ENCODE data around the gene PTPRN2. TPM values are rescaled to one million over a fixed set of nuclear protein-coding genes. Genes with fewer than 3 reads are reported as not detected.

The PTPRN2 gene
- polyA plus RNA-seq, 6 donors from 2014 or later, result 1.4 to 4.6 (median 3.8) TPM

DNA sequence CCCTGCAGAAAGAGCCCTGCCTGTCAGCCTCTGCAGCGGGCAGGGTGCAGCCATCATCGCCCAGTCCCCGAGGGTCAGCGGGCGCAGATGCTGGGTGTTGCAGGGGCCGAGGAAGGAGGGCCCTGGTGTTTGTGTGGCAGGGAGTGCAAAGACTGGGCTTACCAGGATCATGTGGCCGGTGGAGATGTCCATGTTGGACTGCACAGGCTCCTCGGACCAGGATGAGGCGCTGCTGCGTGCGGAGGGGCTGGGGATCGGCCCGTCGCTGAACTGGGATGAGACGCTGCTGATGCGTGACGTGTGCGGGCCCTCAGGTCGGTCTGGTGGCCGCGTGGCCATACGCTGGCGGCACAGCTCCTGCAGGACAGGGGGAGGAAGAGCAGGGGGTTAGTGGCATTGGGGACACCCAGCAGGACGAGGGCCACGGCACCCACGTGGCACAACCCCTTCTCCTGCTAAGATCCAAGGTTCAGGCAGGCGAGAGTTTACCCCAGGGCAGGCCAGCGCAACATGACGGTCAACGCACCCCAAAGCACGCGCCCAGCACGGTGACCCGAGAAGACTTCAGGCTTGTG lies 931.3 kb downstream of the PTPRN2 start:
- no peaks in the 10 kb centered on the region for H3K27me3 Mint-ChIP-seq
- DNase-seq (no peak), ATAC-seq (ENCODE audit: low read depth in 2 of 2) (no peak)
- peaks cover 7 to 17% (median 8%) of the 10 kb centered on the region in 3 donors for H3K4me1 Mint-ChIP-seq
- no peaks in the 10 kb centered on the region for H3K9me3 Mint-ChIP-seq
- no peak overlapping the region for H3K27ac Mint-ChIP-seq
- H3K36me3 Mint-ChIP-seq, result no peaks in the 10 kb centered on the region
- no peak overlapping the region for H3K4me3 Mint-ChIP-seq

DNA sequence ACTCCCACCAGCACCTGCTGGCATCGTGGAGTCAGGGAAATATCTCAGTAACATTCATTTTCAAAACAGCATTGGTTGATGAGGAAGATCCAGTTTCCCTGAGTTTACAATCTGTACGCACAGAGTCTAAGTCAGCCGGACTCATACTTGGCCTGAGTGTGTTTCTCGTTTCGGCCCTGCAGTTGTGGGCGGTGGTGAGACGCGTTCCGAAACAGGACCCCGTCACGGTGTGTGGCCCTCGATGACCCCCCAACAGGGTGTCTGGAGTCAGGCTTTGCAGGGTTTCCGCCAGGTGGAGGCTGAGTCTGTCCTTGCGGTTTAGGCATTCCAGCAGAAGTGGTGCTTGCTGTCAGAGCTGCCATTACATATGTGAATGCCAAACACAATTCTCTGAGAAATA lies 933.3 kb downstream of the PTPRN2 start:
- ATAC-seq (ENCODE audit: low read depth in 2 of 2), result no peak
- no peaks in the 10 kb centered on the region for H3K9me3 Mint-ChIP-seq
- no peak overlapping the region for H3K4me3 Mint-ChIP-seq
- peaks cover 0 to 2% (median 0%) of the 10 kb centered on the region in 3 donors for H3K4me1 Mint-ChIP-seq
- DNase-seq, result no peak
- H3K27ac Mint-ChIP-seq, result no peak overlapping the region
- H3K36me3 Mint-ChIP-seq, result no peaks in the 10 kb centered on the region
- H3K27me3 Mint-ChIP-seq, result no peaks in the 10 kb centered on the region

DNA sequence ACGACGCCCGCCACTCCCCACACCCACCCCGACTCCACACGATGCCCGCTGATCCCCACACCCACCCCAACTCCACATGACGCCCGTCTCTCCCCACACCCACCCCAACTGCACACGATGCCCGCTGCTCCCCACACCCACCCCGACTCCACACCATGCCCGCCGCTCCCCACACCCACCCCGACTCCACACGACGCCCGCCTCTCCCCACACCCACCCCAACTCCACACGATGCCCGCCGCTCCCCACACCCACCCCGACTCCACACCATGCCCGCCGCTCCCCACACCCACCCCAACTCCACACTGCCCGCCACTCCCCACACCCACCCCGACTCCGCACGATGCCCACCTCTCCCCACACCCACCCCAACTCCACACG lies 933.8 kb downstream of the PTPRN2 start:
- no peaks in the 10 kb centered on the region for H3K27me3 Mint-ChIP-seq
- H3K4me3 Mint-ChIP-seq, result no peak overlapping the region
- ATAC-seq (ENCODE audit: low read depth in 2 of 2) (no peak), DNase-seq (no peak)
- H3K9me3 Mint-ChIP-seq, result no peaks in the 10 kb centered on the region
- H3K36me3 Mint-ChIP-seq, result no peaks in the 10 kb centered on the region
- no peak overlapping the region for H3K27ac Mint-ChIP-seq
- H3K4me1 Mint-ChIP-seq, result peaks cover 0 to 2% (median 0%) of the 10 kb centered on the region in 3 donors

DNA sequence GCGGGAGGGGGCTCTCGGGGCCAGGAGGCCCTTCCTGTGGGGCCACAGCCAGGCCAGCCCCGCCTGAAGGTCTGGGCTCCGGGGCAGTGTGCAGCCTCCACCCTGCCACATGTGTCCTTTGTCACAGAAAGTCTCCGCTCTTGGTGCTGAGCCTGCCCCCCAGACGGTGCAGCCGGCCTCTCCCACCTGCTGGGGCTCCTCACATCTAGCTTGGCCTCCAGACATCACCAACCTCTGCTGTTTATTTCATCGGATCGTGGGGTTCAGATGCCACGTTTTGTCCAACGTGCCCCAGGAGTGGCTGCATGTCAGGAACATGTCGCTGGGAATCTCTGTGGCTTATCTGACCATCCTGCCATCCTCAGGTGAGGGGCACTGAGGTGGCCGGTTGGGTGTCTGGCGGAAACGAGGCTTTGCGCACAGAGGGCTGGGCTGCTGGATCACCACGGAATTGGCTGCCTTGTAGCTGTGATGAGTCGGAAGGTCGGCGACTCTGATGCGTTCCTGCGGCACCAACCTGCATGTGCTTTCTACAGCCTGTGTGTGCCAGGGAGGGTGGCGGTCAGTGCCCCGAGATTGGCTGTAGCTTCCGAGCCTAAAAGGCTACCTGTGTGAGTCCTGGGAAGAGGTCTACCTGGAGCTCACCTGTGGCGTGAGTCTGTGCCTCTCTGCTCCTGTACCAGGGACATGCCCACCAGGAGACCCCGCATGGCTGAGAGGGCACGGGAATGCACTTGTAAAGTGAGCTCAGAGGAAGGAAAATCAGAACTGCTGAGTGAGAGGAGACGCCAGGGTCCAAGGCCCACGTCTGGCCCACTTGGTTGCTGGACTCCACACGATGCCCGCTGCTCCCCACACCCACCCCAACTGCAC lies 934.4 kb downstream of the PTPRN2 start:
- H3K27ac Mint-ChIP-seq, result peak overlapping the region in 1 of 6 donors; percentile 47
- DNase-seq (no peak), ATAC-seq (ENCODE audit: low read depth in 2 of 2) (no peak)
- no peaks in the 10 kb centered on the region for H3K9me3 Mint-ChIP-seq
- no peaks in the 10 kb centered on the region for H3K4me1 Mint-ChIP-seq
- H3K27me3 Mint-ChIP-seq, result no peaks in the 10 kb centered on the region
- H3K36me3 Mint-ChIP-seq, result no peaks in the 10 kb centered on the region
- H3K4me3 Mint-ChIP-seq, result no peak overlapping the region

- ATAC-seq (ENCODE audit: low read depth in 2 of 2), result no peak
- H3K27me3 Mint-ChIP-seq, result no peaks in the 10 kb centered on the region
- DNase-seq, result no peak
- no peaks in the 10 kb centered on the region for H3K9me3 Mint-ChIP-seq
- H3K4me3 Mint-ChIP-seq, result no peak overlapping the region
- H3K27ac Mint-ChIP-seq, result peak overlapping the region in 1 of 6 donors; percentile 47
- H3K36me3 Mint-ChIP-seq, result no peaks in the 10 kb centered on the region
- no peaks in the 10 kb centered on the region for H3K4me1 Mint-ChIP-seq
Measured at GRCh38 chr7:157652161-157652953, 935.3 kb downstream of the PTPRN2 start.

DNA sequence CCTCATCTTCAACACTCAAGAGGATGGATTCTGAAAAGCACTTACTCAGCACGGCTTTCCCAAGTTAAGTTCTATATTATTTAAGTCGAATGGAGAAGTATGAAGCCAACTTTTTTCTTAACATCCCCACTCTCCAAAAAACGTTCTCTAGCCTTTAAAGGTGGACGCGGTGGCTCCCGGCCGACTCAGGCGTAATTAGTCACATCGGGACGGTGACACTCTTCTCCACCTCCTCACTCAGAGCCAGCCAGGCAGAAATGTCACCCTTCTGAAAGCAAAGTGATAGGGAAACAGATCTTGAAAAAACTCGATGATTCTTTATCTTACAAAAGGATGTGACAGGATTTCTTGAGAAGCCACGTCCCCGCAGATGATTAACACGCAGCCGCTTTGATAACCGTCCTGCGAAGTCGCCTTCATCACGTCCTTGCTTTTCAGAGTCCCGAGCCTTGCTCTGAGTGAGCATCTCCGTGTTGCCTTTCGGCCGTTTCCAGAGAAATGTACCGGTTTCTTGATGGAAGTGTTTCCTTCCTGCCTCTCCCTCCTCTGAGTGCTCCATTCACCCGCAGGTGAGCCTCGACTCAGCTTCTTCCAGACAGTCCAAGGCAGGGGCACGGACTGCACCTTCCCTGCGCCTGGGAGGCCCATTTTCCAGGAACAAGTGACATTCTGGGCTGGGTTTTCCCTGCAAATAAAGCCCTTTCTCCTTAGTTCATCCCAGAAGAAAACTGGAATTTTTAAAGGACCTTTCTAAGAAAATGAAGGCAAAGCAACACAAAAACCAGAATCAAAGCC lies 936.1 kb downstream of the PTPRN2 start:
- Mint-ChIP-seq H3K27ac (peak overlapping the region in 1 of 6 donors; percentile 42), H3K9me3 (no peaks in the 10 kb centered on the region), H3K4me3 (no peak overlapping the region), H3K27me3 (no peaks in the 10 kb centered on the region), H3K36me3 (no peaks in the 10 kb centered on the region), H3K4me1 (no peaks in the 10 kb centered on the region)
- ATAC-seq (ENCODE audit: low read depth in 2 of 2) (no peak), DNase-seq (no peak)

GRCh38 chr7:157650801-157651200 lies 936.8 kb downstream of the PTPRN2 start:
- DNase-seq, result no peak
- Mint-ChIP-seq H3K9me3 (no peaks in the 10 kb centered on the region), H3K4me3 (no peak overlapping the region), H3K36me3 (no peaks in the 10 kb centered on the region), H3K27ac (no peak overlapping the region), H3K4me1 (no peaks in the 10 kb centered on the region), H3K27me3 (no peaks in the 10 kb centered on the region)
- ATAC-seq (ENCODE audit: low read depth in 2 of 2), result no peak

DNA sequence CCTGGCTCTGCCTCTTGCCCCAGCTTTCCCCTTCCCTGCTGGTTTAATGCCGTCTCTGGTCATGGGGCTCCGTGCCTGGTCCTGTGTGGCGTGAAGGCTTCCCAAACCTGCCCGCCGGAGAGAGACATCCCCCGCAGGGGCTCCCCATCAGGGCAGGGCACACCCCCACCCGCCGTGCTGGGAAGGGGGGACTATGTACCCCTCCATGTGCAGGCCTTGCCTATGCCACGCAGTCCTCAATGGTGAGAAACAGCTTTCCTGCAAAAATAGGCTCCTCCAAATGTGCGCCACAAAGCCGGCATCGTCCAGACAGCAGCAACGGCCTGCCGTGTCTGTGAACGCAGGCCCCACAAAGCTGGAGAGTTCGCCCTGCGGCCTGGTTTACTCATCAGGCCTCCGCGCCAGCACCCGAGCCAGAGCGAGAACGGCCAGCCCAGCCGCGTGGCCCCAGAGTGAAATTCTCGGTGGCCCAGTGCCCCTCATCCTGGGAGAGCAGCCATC lies 937.4 kb downstream of the PTPRN2 start:
- Mint-ChIP-seq H3K27me3 (no peaks in the 10 kb centered on the region), H3K4me1 (no peaks in the 10 kb centered on the region), H3K9me3 (no peaks in the 10 kb centered on the region), H3K4me3 (no peak overlapping the region), H3K27ac (no peak overlapping the region), H3K36me3 (no peaks in the 10 kb centered on the region)
- no peak for DNase-seq
- no peak for ATAC-seq (ENCODE audit: low read depth in 2 of 2)

- Mint-ChIP-seq H3K4me1 (no peaks in the 10 kb centered on the region), H3K4me3 (no peak overlapping the region), H3K9me3 (peaks cover 0 to 5% (median under 1%) of the 10 kb centered on the region in 7 donors), H3K27me3 (peaks cover 0 to 11% (median 9%) of the 10 kb centered on the region in 3 donors), H3K36me3 (no peaks in the 10 kb centered on the region), H3K27ac (no peak overlapping the region)
- ATAC-seq (ENCODE audit: low read depth in 2 of 2) (no peak), DNase-seq (no peak)
Measured at GRCh38 chr7:157646551-157646950, 941.1 kb downstream of the PTPRN2 start.

- DNase-seq, result no peak
- H3K4me3 Mint-ChIP-seq, result no peak overlapping the region
- no peak for ATAC-seq (ENCODE audit: low read depth in 2 of 2)
- no peak overlapping the region for H3K27ac Mint-ChIP-seq
- peaks cover 2 to 3% of the 10 kb centered on the region in 2 donors for H3K36me3 Mint-ChIP-seq
- no peaks in the 10 kb centered on the region for H3K4me1 Mint-ChIP-seq
- peaks cover 0 to 10% (median 4%) of the 10 kb centered on the region in 7 donors for H3K9me3 Mint-ChIP-seq
- peaks cover 6 to 13% (median 11%) of the 10 kb centered on the region in 3 donors for H3K27me3 Mint-ChIP-seq
Measured at GRCh38 chr7:157645539-157645938, 942.1 kb downstream of the PTPRN2 start.

DNA sequence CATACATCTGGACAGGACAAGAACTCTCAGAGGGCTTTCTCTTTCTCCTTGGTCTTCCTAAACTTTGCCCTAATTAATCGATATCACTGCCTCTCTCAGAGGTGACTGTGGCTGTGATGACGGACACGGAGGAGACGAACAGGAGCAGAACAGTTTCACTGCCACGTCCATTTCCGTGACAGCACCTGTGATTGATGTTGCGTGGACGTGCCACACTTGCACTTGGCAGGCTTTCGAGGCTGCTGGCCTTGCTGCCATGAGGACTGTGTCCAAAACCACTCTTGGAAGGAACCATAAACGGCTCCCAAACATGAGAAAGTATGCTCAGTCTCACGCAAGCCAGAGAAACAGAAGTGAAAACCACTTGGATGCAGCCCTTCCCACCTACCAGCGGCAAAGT lies 942.7 kb downstream of the PTPRN2 start:
- Mint-ChIP-seq H3K27me3 (peaks cover 12 to 16% (median 14%) of the 10 kb centered on the region in 3 donors), H3K36me3 (peaks cover 8 to 9% of the 10 kb centered on the region in 2 donors), H3K4me1 (no peaks in the 10 kb centered on the region), H3K4me3 (no peak overlapping the region), H3K27ac (peak overlapping the region in 1 of 6 donors; percentile 26), H3K9me3 (peaks cover 2 to 16% (median 9%) of the 10 kb centered on the region in 7 donors)
- no peak for DNase-seq
- no peak for ATAC-seq (ENCODE audit: low read depth in 2 of 2)

- ATAC-seq (ENCODE audit: low read depth in 2 of 2), result no peak
- Mint-ChIP-seq H3K4me3 (no peak overlapping the region), H3K4me1 (no peaks in the 10 kb centered on the region), H3K9me3 (peaks cover 5 to 24% (median 11%) of the 10 kb centered on the region in 7 donors), H3K27ac (no peak overlapping the region), H3K36me3 (peaks cover 8 to 18% of the 10 kb centered on the region in 2 donors), H3K27me3 (peaks cover 15 to 25% (median 24%) of the 10 kb centered on the region in 3 donors)
- no peak for DNase-seq
Measured at GRCh38 chr7:157643525-157643970, 944.1 kb downstream of the PTPRN2 start.

DNA sequence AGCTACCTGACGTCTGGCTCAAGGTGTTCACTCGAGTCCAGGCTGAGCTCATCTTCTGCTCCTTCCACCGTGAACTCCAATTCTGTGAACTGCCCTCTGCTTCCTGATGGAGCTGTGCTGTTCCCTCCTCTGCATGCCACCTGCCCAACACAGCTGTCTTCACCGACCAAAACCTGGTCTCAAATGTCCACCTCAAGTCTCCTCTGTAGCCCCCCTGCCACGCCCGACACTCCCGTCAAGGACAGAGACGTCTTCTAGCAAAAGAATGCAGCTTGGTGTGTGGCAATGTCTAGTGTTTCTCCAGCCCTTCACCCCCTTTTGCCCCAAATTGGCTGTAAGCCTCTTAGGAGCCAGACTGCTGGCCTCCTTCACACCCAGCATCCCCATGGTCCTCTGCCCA lies 945.8 kb downstream of the PTPRN2 start:
- Mint-ChIP-seq H3K9me3 (peaks cover 5 to 24% (median 11%) of the 10 kb centered on the region in 7 donors), H3K4me3 (no peak overlapping the region), H3K27ac (peak overlapping the region in 2 of 6 donors; percentile 9 to 80), H3K4me1 (no peaks in the 10 kb centered on the region), H3K36me3 (peaks cover 8 to 18% of the 10 kb centered on the region in 2 donors), H3K27me3 (peaks cover 20 to 28% (median 25%) of the 10 kb centered on the region in 3 donors)
- no peak for ATAC-seq (ENCODE audit: low read depth in 2 of 2)
- no peak for DNase-seq
